Liver (tissue), 3 donors: ENCODE data around the gene MAN2B2.

Experiments used
- ATF3 ChIP-seq: IDR thresholded peaks from 2 replicates; pipeline ENCODE4 v1.6.1; 2016; ENCODE audit warnings: antibody characterized with exemption
- CTCF ChIP-seq: fragments of 150-350 bp; IDR thresholded peaks from 2 replicates; pipeline ENCODE4 v1.5.1; 2017; ENCODE audit warnings: improper control_type of control experiment, low read depth, low read length; ENCODE audit not compliant: missing input control
- HNF4G ChIP-seq: IDR thresholded peaks from 2 replicates; pipeline ENCODE4 v1.6.1; 2016; ENCODE audit warnings: antibody characterized with exemption
- REST ChIP-seq: IDR thresholded peaks from 2 replicates; pipeline ENCODE4 v1.6.1; 2016; ENCODE audit warnings: antibody characterized with exemption, mild to moderate bottlenecking
- YY1 ChIP-seq: IDR thresholded peaks from 2 replicates; pipeline ENCODE4 v1.6.1; 2016; ENCODE audit warnings: antibody characterized with exemption, mild to moderate bottlenecking
- TF ChIP-seq, protein P1 (sequence below): IDR thresholded peaks from 2 replicates; pipeline ENCODE4 v1.6.1; 2016; ENCODE audit warnings: antibody characterized with exemption
- donor health status: healthy.
- donor health status: healthy.

DNA sequence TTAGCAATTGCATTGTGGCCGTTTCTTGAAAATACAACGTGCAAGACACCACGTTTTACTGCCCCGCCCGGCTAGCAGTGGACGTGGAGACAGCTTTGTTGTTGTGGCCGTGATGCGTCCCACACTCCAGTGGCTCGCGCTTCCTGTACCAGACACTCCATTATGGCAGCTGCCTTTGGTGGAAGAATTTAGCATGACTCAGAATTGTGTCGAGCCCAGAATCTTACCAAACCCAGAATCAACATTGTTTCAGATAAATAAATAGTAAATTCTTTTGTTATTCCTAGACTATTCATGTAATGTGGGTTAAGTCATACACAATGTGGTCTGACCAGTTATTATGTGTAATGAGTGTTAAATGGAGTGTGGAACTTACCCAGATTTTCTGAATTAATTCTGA lies 93.4 kb downstream of the MAN2B2 start:
- TF ChIP-seq CTCF, result no peak
- TF ChIP-seq, protein P1, sequence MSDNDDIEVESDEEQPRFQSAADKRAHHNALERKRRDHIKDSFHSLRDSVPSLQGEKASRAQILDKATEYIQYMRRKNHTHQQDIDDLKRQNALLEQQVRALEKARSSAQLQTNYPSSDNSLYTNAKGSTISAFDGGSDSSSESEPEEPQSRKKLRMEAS, result no peak
- TF ChIP-seq REST, result no peak
- no peak for TF ChIP-seq ATF3
- TF ChIP-seq YY1, result no peak
- no peak for TF ChIP-seq HNF4G
